SK-N-SH treated with all-trans-retinoic acid at 6 μM for 48 hours (cell line): ENCODE results near the gene RYR1.

ENCODE experiments used
- ATAC-seq: fragments of 200-7000 bp; cut with Tn5 transposase; 3 replicates; pipeline ENCODE4 v1.9.1; 2020; ENCODE audit warnings: mild to moderate bottlenecking, moderate library complexity
- ARNTL ChIP-seq: fragments of 450-650 bp; formaldehyde crosslinking; IDR thresholded peaks from 2 replicates; pipeline ENCODE4 v1.5.0; 2020; ENCODE audit warnings: low read depth, mild to moderate bottlenecking, moderate library complexity, borderline replicate concordance
- BACH2 ChIP-seq: fragments of 250-450 bp; sonication (Bioruptor Pico); IDR thresholded peaks from 2 replicates; pipeline ENCODE4 v1.9.0; 2021; ENCODE audit warnings: mild to moderate bottlenecking, borderline replicate concordance
- CSDC2 ChIP-seq: fragments of 250-450 bp; sonication (Bioruptor Pico); IDR thresholded peaks from 2 replicates; pipeline ENCODE4 v1.5.0; 2020; ENCODE audit warnings: mild to moderate bottlenecking, moderate library complexity
- ESRRG ChIP-seq: fragments of 250-450 bp; sonication (Bioruptor Pico); IDR thresholded peaks from 2 replicates; pipeline ENCODE4 v1.6.1; 2021; ENCODE audit warnings: mild to moderate bottlenecking
- GLIS3 ChIP-seq: fragments of 250-450 bp; sonication (Bioruptor Pico); IDR thresholded peaks from 2 replicates; pipeline ENCODE4 v1.5.0; 2020; ENCODE audit warnings: mild to moderate bottlenecking, moderate library complexity
- OSR1 ChIP-seq: fragments of 250-450 bp; sonication (Bioruptor Pico); IDR thresholded peaks from 2 replicates; pipeline ENCODE4 v1.8.0; 2022; ENCODE audit warnings: moderate library complexity, mild to moderate bottlenecking, inconsistent platforms
- PPARA ChIP-seq: fragments of 250-450 bp; sonication (Bioruptor Pico); IDR thresholded peaks from 2 replicates; pipeline ENCODE4 v1.5.0; 2020; ENCODE audit warnings: mild to moderate bottlenecking, borderline replicate concordance
- RARB ChIP-seq: fragments of 250-450 bp; sonication (Bioruptor Pico); IDR thresholded peaks from 2 replicates; pipeline ENCODE4 v1.8.0; 2021; ENCODE audit warnings: mild to moderate bottlenecking, moderate library complexity
- SNAI2 ChIP-seq: fragments of 250-450 bp; sonication (Bioruptor Pico); IDR thresholded peaks from 2 replicates; pipeline ENCODE4 v1.5.0; 2020; ENCODE audit warnings: mild to moderate bottlenecking, moderate library complexity
- TCF4 ChIP-seq: fragments of 250-450 bp; sonication (Bioruptor Pico); IDR thresholded peaks from 2 replicates; pipeline ENCODE4 v1.8.0; 2021; ENCODE audit warnings: mild to moderate bottlenecking, moderate library complexity, borderline replicate concordance
- TOX ChIP-seq: fragments of 250-450 bp; sonication (Bioruptor Pico); IDR thresholded peaks from 2 replicates; pipeline ENCODE4 v1.8.0; 2021; ENCODE audit warnings: mild to moderate bottlenecking, moderate library complexity, borderline replicate concordance
- ZC3H10 ChIP-seq: fragments of 250-450 bp; sonication (Bioruptor Pico); IDR thresholded peaks from 2 replicates; pipeline ENCODE4 v1.5.1; 2021; ENCODE audit warnings: mild to moderate bottlenecking, moderate library complexity
- ZFP3 ChIP-seq: fragments of 250-450 bp; sonication (Bioruptor Pico); IDR thresholded peaks from 2 replicates; pipeline ENCODE4 v1.5.0; 2020; ENCODE audit warnings: mild to moderate bottlenecking, moderate library complexity
- ZFP30 ChIP-seq: fragments of 450-650 bp; formaldehyde crosslinking; IDR thresholded peaks from 2 replicates; pipeline ENCODE4 v1.5.0; 2022; ENCODE audit warnings: mild to moderate bottlenecking, moderate library complexity
- ZNF565 ChIP-seq: fragments of 450-650 bp; formaldehyde crosslinking; conservative IDR thresholded peaks from 2 replicates; pipeline ENCODE4 v1.5.0; 2020; ENCODE audit warnings: low read depth, mild to moderate bottlenecking, moderate library complexity
- ZNF70 ChIP-seq: fragments of 450-650 bp; formaldehyde crosslinking; IDR thresholded peaks from 2 replicates; pipeline ENCODE4 v1.5.0; 2020; ENCODE audit warnings: mild to moderate bottlenecking, moderate library complexity
- TF ChIP-seq, protein P1 (sequence below): fragments of 250-450 bp; sonication (Bioruptor Pico); IDR thresholded peaks from 2 replicates; pipeline ENCODE4 v1.5.1; 2020; ENCODE audit warnings: low read depth, mild to moderate bottlenecking, moderate library complexity
- TF ChIP-seq, protein P2 (sequence below): fragments of 250-450 bp; sonication (Bioruptor Pico); IDR thresholded peaks from 2 replicates; pipeline ENCODE4 v1.8.0; 2021; ENCODE audit warnings: low read depth, mild to moderate bottlenecking, moderate library complexity, borderline replicate concordance
- TF ChIP-seq, protein P3 (sequence below): fragments of 250-450 bp; sonication (Bioruptor Pico); IDR thresholded peaks from 2 replicates; pipeline ENCODE4 v1.5.0; 2020; ENCODE audit warnings: mild to moderate bottlenecking, moderate library complexity
- TF ChIP-seq, protein P4 (sequence below): fragments of 250-450 bp; sonication (Bioruptor Pico); IDR thresholded peaks from 2 replicates; pipeline ENCODE4 v1.8.0; 2020; ENCODE audit warnings: mild to moderate bottlenecking, moderate library complexity, borderline replicate concordance

The RYR1 gene

DNA sequence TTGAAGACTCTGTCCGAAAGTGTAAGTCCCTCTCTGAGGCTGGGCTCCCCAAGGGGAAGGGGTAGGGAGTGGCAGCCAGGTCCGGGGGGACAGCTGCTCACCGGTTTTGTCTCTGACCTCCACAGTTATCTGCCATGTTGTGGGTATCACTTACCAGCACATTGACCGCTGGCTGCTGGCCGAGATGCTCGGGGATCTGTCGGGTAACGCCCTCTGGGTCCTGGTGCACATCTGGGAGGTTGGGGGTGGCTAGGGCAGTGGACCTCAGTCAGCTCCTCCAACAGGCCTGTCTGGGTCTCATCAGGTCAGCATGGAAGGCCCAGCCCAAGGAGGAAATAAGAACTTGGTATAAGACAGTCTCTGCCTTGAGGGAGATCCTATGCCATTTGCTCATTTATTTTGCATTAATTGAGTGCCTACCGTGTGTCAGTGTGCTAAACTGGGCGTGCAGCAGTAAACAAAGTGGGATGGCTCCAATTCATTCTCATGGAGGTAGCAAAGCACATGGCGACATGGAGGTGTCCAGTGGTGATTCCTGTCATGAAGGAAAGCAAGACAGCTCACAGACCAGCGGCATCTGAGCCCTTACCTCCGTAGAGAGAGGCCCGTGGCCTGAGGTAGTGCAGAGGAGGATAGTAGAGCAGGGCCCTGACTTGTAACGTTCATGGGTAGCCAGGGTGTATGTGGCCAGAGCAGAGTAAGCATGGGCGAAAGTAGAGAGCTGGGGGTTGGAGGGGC lies 199.2 kb downstream of the RYR1 start:
- TF ChIP-seq ZC3H10 (CRISPR knock-in tag) (no peak), RARB (no peak), GLIS3 (no peak), SNAI2 (CRISPR knock-in tag) (no peak), ZFP3 (CRISPR knock-in tag) (no peak), ARNTL (CRISPR knock-in tag) (no peak), CSDC2 (CRISPR knock-in tag) (no peak), BACH2 (CRISPR knock-in tag) (no peak), ZFP30 (CRISPR knock-in tag) (no peak)
- TF ChIP-seq, protein P1, sequence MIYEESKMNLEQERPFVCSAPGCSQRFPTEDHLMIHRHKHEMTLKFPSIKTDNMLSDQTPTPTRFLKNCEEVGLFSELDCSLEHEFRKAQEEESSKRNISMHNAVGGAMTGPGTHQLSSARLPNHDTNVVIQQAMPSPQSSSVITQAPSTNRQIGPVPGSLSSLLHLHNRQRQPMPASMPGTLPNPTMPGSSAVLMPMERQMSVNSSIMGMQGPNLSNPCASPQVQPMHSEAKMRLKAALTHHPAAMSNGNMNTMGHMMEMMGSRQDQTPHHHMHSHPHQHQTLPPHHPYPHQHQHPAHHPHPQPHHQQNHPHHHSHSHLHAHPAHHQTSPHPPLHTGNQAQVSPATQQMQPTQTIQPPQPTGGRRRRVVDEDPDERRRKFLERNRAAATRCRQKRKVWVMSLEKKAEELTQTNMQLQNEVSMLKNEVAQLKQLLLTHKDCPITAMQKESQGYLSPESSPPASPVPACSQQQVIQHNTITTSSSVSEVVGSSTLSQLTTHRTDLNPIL (CRISPR knock-in tag), result no peak
- TF ChIP-seq, protein P2, sequence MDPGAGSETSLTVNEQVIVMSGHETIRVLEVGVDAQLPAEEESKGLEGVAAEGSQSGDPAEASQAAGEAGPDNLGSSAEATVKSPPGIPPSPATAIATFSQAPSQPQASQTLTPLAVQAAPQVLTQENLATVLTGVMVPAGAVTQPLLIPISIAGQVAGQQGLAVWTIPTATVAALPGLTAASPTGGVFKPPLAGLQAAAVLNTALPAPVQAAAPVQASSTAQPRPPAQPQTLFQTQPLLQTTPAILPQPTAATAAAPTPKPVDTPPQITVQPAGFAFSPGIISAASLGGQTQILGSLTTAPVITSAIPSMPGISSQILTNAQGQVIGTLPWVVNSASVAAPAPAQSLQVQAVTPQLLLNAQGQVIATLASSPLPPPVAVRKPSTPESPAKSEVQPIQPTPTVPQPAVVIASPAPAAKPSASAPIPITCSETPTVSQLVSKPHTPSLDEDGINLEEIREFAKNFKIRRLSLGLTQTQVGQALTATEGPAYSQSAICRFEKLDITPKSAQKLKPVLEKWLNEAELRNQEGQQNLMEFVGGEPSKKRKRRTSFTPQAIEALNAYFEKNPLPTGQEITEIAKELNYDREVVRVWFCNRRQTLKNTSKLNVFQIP (CRISPR knock-in tag), result no peak
- TF ChIP-seq, protein P3, sequence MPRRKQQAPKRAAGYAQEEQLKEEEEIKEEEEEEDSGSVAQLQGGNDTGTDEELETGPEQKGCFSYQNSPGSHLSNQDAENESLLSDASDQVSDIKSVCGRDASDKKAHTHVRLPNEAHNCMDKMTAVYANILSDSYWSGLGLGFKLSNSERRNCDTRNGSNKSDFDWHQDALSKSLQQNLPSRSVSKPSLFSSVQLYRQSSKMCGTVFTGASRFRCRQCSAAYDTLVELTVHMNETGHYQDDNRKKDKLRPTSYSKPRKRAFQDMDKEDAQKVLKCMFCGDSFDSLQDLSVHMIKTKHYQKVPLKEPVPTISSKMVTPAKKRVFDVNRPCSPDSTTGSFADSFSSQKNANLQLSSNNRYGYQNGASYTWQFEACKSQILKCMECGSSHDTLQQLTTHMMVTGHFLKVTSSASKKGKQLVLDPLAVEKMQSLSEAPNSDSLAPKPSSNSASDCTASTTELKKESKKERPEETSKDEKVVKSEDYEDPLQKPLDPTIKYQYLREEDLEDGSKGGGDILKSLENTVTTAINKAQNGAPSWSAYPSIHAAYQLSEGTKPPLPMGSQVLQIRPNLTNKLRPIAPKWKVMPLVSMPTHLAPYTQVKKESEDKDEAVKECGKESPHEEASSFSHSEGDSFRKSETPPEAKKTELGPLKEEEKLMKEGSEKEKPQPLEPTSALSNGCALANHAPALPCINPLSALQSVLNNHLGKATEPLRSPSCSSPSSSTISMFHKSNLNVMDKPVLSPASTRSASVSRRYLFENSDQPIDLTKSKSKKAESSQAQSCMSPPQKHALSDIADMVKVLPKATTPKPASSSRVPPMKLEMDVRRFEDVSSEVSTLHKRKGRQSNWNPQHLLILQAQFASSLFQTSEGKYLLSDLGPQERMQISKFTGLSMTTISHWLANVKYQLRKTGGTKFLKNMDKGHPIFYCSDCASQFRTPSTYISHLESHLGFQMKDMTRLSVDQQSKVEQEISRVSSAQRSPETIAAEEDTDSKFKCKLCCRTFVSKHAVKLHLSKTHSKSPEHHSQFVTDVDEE (CRISPR knock-in tag), result no peak
- ATAC-seq, result no peak

DNA sequence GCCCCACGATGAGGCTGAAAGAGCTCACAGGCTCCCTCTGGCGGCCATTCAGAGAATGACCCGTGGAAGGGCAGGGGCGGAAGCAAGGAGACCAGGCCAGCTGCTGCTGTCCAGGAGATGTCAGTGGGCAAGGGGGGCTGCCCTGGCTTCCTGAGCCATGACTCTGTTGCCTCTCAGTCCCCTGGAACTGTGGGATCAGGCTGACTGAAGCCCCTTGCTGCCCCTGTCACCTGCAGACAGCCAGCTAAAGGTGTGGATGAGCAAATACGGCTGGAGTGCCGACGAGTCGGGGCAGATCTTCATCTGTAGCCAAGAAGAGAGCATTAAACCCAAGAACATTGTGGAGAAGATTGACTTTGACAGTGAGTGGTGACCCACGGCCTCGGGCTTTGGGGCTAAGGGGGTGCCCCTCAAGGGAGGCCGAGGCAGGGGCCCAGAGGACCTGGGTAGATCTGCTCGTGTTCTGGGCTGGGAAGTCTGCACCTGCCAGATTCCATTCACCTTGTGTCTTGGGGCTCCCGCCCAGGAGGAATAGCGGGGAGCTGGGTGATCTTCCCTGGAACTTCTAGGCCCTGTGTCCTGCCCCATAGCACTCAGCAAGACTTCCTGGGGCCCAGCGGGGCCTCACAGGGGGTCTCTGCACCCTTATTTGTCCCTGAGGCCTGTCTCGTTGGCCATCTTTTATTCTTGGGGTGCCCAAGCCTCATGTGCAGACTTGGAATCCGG lies 201.4 kb downstream of the RYR1 start:
- ATAC-seq, result peak; percentile 80
- TF ChIP-seq, protein P1 (CRISPR knock-in tag), result no peak
- TF ChIP-seq OSR1 (CRISPR knock-in tag), result no peak
- TF ChIP-seq ESRRG, result no peak
- no peak for TF ChIP-seq TCF4

DNA sequence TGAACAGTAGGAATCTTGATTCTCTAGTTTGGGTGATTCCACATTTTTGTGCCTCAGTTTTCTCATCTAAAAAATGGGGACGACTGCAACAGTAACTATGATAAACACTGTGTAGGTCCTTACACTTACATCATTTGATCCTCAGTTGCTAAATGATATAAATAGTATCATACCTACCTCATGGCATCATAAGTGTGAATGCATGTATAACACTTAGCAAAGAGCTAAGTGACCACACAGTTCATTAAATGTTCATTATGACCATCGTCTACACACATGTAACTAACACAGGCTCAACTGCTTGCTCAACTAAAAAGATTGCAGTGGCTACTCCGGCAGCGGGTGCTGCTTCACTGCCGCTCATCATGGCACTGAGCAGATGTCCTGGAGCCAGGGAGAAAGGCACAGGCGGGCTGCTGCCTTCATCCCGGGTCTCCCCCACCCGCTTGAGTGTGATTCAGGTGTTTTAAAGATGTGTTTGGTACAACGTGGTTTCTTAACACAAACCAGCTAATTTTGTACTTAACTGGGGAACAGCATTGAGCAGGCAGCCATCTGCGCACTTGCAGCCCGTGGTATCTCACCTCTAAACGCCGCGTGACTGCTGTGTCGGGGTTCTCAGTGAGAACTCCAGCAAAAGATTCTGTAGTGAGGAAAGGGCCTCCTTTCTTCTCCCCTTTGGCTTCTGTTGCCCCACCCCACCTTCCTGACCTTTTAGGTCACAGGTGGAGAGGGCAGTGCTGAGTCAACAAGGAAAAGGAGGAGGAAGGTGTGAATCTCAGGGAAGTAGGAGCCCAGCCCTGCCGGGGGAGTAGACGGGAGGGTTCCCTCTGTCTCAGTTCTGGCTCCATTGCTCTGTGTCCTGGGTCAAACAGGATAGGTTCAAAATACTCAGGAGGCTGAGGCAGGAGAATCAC lies 202.2 kb downstream of the RYR1 start:
- TF ChIP-seq TCF4 (no peak), CSDC2 (CRISPR knock-in tag) (no peak), ESRRG (no peak), ZNF70 (CRISPR knock-in tag) (no peak), OSR1 (CRISPR knock-in tag) (no peak), ZNF565 (CRISPR knock-in tag) (no peak), BACH2 (CRISPR knock-in tag) (no peak), GLIS3 (no peak), PPARA (no peak), RARB (no peak), TOX (CRISPR knock-in tag) (no peak), ARNTL (CRISPR knock-in tag) (no peak), ZFP3 (CRISPR knock-in tag) (no peak), SNAI2 (CRISPR knock-in tag) (no peak), ZC3H10 (CRISPR knock-in tag) (no peak), ZFP30 (CRISPR knock-in tag) (no peak)
- TF ChIP-seq, protein P2 (CRISPR knock-in tag), result no peak
- TF ChIP-seq, protein P4, sequence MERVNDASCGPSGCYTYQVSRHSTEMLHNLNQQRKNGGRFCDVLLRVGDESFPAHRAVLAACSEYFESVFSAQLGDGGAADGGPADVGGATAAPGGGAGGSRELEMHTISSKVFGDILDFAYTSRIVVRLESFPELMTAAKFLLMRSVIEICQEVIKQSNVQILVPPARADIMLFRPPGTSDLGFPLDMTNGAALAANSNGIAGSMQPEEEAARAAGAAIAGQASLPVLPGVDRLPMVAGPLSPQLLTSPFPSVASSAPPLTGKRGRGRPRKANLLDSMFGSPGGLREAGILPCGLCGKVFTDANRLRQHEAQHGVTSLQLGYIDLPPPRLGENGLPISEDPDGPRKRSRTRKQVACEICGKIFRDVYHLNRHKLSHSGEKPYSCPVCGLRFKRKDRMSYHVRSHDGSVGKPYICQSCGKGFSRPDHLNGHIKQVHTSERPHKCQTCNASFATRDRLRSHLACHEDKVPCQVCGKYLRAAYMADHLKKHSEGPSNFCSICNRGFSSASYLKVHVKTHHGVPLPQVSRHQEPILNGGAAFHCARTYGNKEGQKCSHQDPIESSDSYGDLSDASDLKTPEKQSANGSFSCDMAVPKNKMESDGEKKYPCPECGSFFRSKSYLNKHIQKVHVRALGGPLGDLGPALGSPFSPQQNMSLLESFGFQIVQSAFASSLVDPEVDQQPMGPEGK, result no peak
- TF ChIP-seq, protein P1 (CRISPR knock-in tag), result no peak
- no peak for ATAC-seq
